Right cardiac atrium (tissue), 5 donors: Measurements from ENCODE around the gene TBC1D3H. TPM values are rescaled to one million over a fixed set of nuclear protein-coding genes. Genes with fewer than 3 reads are reported as not detected.
"Not testable (repeated sequence)": the region's sequence is repeated elsewhere in the genome, so short reads cannot be mapped to it uniquely, and the experiment has no call there.

Source experiments
- ATAC-seq, 2 donors: fragments of 200-7000 bp; cut with Tn5 transposase; one replicate each; pipeline versions ENCODE4 v1.8.0 to v1.9.1; 2020; ENCODE audit warnings: moderate library complexity in 2 of 2, mild to moderate bottlenecking in 1 of 2
- DNase-seq, 3 donors: peaks; one replicate each; pipeline ENCODE4 v3.0.0-alpha.2; 2020
- H3K27ac ChIP-seq: one replicate; pipeline ENCODE4 v1.5.1; 2013; ENCODE audit warnings: mild to moderate bottlenecking, low read length, control low read depth, moderate library complexity
- H3K27me3 ChIP-seq: one replicate; pipeline ENCODE4 v1.6.1; 2013; ENCODE audit not compliant: control insufficient read depth, insufficient read depth
- H3K4me1 ChIP-seq: one replicate; pipeline ENCODE4 v1.6.1; 2013; ENCODE audit warnings: low read length; ENCODE audit not compliant: control insufficient read depth, insufficient read depth
- H3K4me3 ChIP-seq: one replicate; pipeline ENCODE4 v1.5.1; 2013; ENCODE audit warnings: low read length, control low read depth
- H3K9me3 ChIP-seq: one replicate; pipeline ENCODE4 v1.6.1; 2013; ENCODE audit warnings: low read length; ENCODE audit not compliant: control insufficient read depth
- WGBS: extraction: QIAGEN DNeasy Blood & Tissue Kit; methylation state at CpG from one replicate; pipeline ENCODE4 v1.1.7; 2013; 5-methylcytosine and 5-hydroxymethylcytosine counted together
- intact Hi-C, 4 donors: fragments of 100-400 bp; cut with DNase I; formaldehyde crosslinking; loops; one replicate each; pipeline versions ENCODE4 v1.11.0 to v1.14.0; 2022 to 2023
- long read RNA-seq, 4 donors: library from polyadenylated mRNA; unstranded; transcript quantifications; one replicate each; pipeline ENCODE4 v2.0.0, GENCODE V29; 2020 to 2021
- polyA plus RNA-seq: library from polyadenylated mRNA; stranded (reverse); fragments of 200-250 nt; gene quantifications from one replicate; pipeline ENCODE4 v1.2.3, GENCODE V29; 2013
- total RNA-seq, 4 donors: library from RNA; stranded (reverse); fragmentation: NEBNext Ultra II Directional; extraction: Animal tissue kit (Norgen Biotek cat#: 25700); gene quantifications; one replicate each; pipeline ENCODE4 v1.2.1, GENCODE V29; 2021
- donor health status: healthy with polysubstance abuse.
- donor health status: DM: no; HTN: yes; CAD: no.
- donor health status: DM: no; HTN: no; CAD: no.
- donor health status: DM: no; HTN: yes; CAD: no; lungs with severe emphysema.
- donor health status: DM: yes; HTN: yes; CAD: no.

TBC1D3H gene
- total RNA-seq (not detected), polyA plus RNA-seq (not detected)
- long read RNA-seq, donor 1, result 0 reads
- long read RNA-seq, donor 2, result 0 reads
- long read RNA-seq, donor 3, result 0 reads
- long read RNA-seq, donor 4, result 0 reads

GRCh38 chr17:36388385-36389245 is at the start of gene TBC1D3H:
Gene TBC1D3H (minus strand): TSS chr17:36388435. CDS start chr17:36386895, 1,540 bp downstream.
- peak; percentile 5 to 30 (median 7) for DNase-seq

GRCh38 chr17:36428891-36429290 is 40.7 kb upstream of the TBC1D3H start:
- H3K4me3 ChIP-seq, H3K27ac ChIP-seq, H3K27me3 ChIP-seq, intact Hi-C loops, H3K4me1 ChIP-seq, ATAC-seq, H3K9me3 ChIP-seq: not testable (repeated sequence)
- DNase-seq, result peak in 2 of 3 donors; percentile 9 to 10
- 64% methylated on average over 6 of the region's 13 CpGs for WGBS

More at GRCh38 chr17:36388385-36389245, at the start of gene TBC1D3H:
- H3K4me3 ChIP-seq, ATAC-seq, H3K27ac ChIP-seq, H3K27me3 ChIP-seq, H3K4me1 ChIP-seq, H3K9me3 ChIP-seq, intact Hi-C loops: not testable (repeated sequence)
- WGBS, result 84% methylated on average over 19 of the region's 19 CpGs

- H3K9me3 ChIP-seq, H3K27me3 ChIP-seq, H3K4me3 ChIP-seq, DNase-seq, ATAC-seq, H3K27ac ChIP-seq, intact Hi-C loops, H3K4me1 ChIP-seq: not testable (repeated sequence)
- no CpG with 5 or more reads among the region's 2 CpGs for WGBS
These were observed 27.1 kb upstream of the TBC1D3H start for GRCh38 chr17:36415180-36415941.

- H3K27me3 ChIP-seq, intact Hi-C loops, H3K4me1 ChIP-seq, H3K9me3 ChIP-seq, H3K4me3 ChIP-seq, H3K27ac ChIP-seq: not testable (repeated sequence)
- DNase-seq, result peak in 1 of 3 donors; percentile 1
- WGBS, result 92% methylated on average over 4 of the region's 9 CpGs
- ATAC-seq, result peak; percentile 40 to 44
These were observed 2.9 kb upstream of the TBC1D3H start for GRCh38 chr17:36390943-36391645.

DNA sequence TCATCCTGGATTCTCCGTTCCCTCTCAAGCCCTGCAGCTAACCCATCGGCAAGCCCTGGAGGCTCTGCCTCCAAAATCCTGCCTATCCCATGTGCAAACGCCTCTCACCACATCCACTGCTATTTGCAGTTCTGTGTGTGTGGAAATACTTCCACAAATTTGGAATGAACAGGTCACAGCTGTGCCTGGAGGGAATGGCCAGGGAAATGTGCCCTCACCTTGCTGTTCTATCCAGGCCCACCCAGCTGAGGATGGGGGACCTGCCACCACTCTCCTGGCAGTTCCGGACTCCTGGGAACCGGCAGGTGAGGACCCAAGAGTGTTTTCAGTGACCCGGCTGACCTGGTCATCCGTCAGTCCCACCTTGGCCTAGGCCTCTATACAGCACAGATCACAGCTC is 12.3 kb downstream of the TBC1D3H start:
- H3K4me1 ChIP-seq, H3K4me3 ChIP-seq, H3K9me3 ChIP-seq, intact Hi-C loops, H3K27me3 ChIP-seq, H3K27ac ChIP-seq, DNase-seq, ATAC-seq: not testable (repeated sequence)
- no CpG with 5 or more reads among the region's 7 CpGs for WGBS

DNA sequence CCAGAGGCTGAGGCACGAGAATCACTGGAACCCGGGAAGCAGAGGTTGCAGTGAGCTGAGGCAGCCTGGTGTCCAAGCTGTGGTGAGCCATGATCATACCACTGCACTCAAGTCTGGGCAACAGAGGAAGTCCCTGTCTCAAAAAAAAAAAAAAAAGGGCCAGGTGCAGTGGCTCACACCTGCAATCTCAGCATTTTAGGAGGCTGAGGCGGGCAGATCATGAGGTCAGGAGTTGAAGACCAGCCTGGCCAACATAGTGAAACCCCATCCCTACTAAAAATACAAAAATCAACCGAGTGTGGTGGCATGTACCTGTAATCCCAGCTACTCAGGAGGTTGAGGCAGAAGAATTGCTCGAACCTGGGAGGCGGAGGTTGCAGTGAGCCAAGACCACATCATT is 25.7 kb downstream of the TBC1D3H start:
- H3K4me1 ChIP-seq, H3K27ac ChIP-seq, H3K27me3 ChIP-seq, ATAC-seq, intact Hi-C loops, H3K9me3 ChIP-seq, H3K4me3 ChIP-seq, DNase-seq: not testable (repeated sequence)
- 92% methylated on average over 4 of the region's 6 CpGs for whole genome bisulfite sequencing

Other genes with a start within 250 kb of the TBC1D3H start
- gene TBC1D3B, start 211.8 kb downstream of the TBC1D3H start, total RNA-seq, result 1 to 10 TPM; 3.1 to 4.6 (median 4.2) TPM
- 1.5 TPM for gene TBC1D3B, start 211.8 kb downstream of the TBC1D3H start, polyA plus RNA-seq
- gene CCL3L1, start 191.7 kb downstream of the TBC1D3H start, total RNA-seq, result not detected
- gene CCL3L1, start 191.7 kb downstream of the TBC1D3H start, polyA plus RNA-seq, result 0.14 TPM
- gene CCL4L2, start 177.4 kb downstream of the TBC1D3H start, total RNA-seq, result under 1 TPM in 1 of 4 donors, not detected in 3; 0.74 TPM
- gene CCL4L2, start 177.4 kb downstream of the TBC1D3H start, polyA plus RNA-seq, result 0.34 TPM
- under 1 TPM; 0.18 to 0.59 (median 0.38) TPM for gene TBC1D3I, start 123.9 kb downstream of the TBC1D3H start, total RNA-seq
- gene TBC1D3I, start 123.9 kb downstream of the TBC1D3H start, polyA plus RNA-seq, result not detected
- not detected for gene TBC1D3G, start 64.6 kb downstream of the TBC1D3H start, total RNA-seq
- 2.7 TPM for gene TBC1D3G, start 64.6 kb downstream of the TBC1D3H start, polyA plus RNA-seq
- gene ZNHIT3, start 98.2 kb upstream of the TBC1D3H start, total RNA-seq, result 10 to 100 TPM; 17.7 to 24.0 (median 23.6) TPM
- 32.3 TPM for gene ZNHIT3, start 98.2 kb upstream of the TBC1D3H start, polyA plus RNA-seq
- 10 to 100 TPM; 15.3 to 21.4 (median 18.4) TPM for gene MYO19, start 146.4 kb upstream of the TBC1D3H start, total RNA-seq
- gene MYO19, start 146.4 kb upstream of the TBC1D3H start, polyA plus RNA-seq, result 10.7 TPM
- 1 to 10 TPM; 3.7 to 8.4 (median 4.4) TPM for gene PIGW, start 146.6 kb upstream of the TBC1D3H start, total RNA-seq
- gene PIGW, start 146.6 kb upstream of the TBC1D3H start, polyA plus RNA-seq, result 3.5 TPM
- gene GGNBP2, start 156.5 kb upstream of the TBC1D3H start, total RNA-seq, result 10 to 100 TPM; 44.3 to 51.6 (median 46.6) TPM
- 36.2 TPM for gene GGNBP2, start 156.5 kb upstream of the TBC1D3H start, polyA plus RNA-seq
- 10 to 100 TPM; 14.3 to 24.5 (median 20.3) TPM for gene DHRS11, start 203.4 kb upstream of the TBC1D3H start, total RNA-seq
- gene DHRS11, start 203.4 kb upstream of the TBC1D3H start, polyA plus RNA-seq, result 23.7 TPM
- 1 to 10 TPM; 4.4 to 7.8 (median 5.0) TPM for gene MRM1, start 213.1 kb upstream of the TBC1D3H start, total RNA-seq
- gene MRM1, start 213.1 kb upstream of the TBC1D3H start, polyA plus RNA-seq, result 5.2 TPM